ENCODE data around the gene HDDC2. TPM values are rescaled to one million over a fixed set of nuclear protein-coding genes. Genes with fewer than 3 reads are reported as not detected.

Gene HDDC2
- total and polyA plus RNA-seq, 2 experiments from 2014 or later: 70.6 to 110 TPM

DNA sequence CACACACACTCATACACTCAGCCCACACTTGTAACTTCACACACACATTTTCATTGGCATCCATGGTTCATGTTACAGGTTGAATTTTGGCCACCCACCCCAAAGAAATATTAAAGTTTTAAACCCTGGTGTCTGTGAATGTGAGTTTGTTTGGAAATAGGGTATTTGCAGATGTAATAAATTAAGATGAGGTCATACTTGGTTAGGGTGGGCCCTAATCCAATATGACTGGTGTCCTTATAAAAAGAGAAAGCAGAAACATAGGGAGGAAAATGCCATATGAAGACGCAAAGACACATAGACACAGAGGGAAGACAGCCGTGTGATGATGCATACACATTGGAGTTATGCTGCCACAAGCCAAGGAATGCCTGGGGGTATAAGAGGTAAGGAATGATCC is 39.7 kb upstream of the HDDC2 start:
- Histone ChIP-seq H3K9me3 (ENCODE audit: low read depth) (no peaks in the 10 kb centered on the region), H3K27me3 (no peaks in the 10 kb centered on the region), H3K27ac (no peak overlapping the region), H4K20me1 (ENCODE audit: insufficient read depth, poor library complexity, severe bottlenecking) (no peaks in the 10 kb centered on the region), H3K36me3 (replicated peaks; ENCODE audit: insufficient read depth, low read depth) (no peaks in the 10 kb centered on the region), H3K4me1 (ENCODE audit: insufficient read depth) (no peaks in the 10 kb centered on the region), H2AFZ (no peak overlapping the region), H3K79me2 (no peaks in the 10 kb centered on the region), H3K4me2 (no peak overlapping the region), H3K4me3 (no peak overlapping the region), H3K9me2 (replicated peaks; ENCODE audit: insufficient read depth) (no peaks in the 10 kb centered on the region)
- TF ChIP-seq EZH2 (IDR thresholded peaks at IDR 0.05; ENCODE audit: borderline replicate concordance): no peak
- TF ChIP-seq, protein P1, sequence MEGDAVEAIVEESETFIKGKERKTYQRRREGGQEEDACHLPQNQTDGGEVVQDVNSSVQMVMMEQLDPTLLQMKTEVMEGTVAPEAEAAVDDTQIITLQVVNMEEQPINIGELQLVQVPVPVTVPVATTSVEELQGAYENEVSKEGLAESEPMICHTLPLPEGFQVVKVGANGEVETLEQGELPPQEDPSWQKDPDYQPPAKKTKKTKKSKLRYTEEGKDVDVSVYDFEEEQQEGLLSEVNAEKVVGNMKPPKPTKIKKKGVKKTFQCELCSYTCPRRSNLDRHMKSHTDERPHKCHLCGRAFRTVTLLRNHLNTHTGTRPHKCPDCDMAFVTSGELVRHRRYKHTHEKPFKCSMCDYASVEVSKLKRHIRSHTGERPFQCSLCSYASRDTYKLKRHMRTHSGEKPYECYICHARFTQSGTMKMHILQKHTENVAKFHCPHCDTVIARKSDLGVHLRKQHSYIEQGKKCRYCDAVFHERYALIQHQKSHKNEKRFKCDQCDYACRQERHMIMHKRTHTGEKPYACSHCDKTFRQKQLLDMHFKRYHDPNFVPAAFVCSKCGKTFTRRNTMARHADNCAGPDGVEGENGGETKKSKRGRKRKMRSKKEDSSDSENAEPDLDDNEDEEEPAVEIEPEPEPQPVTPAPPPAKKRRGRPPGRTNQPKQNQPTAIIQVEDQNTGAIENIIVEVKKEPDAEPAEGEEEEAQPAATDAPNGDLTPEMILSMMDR (IDR thresholded peaks at IDR 0.05; ENCODE audit: poor library complexity): no peak
- TF ChIP-seq EZH2phosphoT487 (IDR thresholded peaks at IDR 0.05; ENCODE audit: low read depth, severe bottlenecking, unreplicated experiment): no peak
- 89% methylated on average over 2 of the region's 2 CpGs for WGBS (ENCODE audit: low lambda C conversion rate, missing lambda C conversion rate)
- no peak for DNase-seq (ENCODE audit: low spot score)

DNA sequence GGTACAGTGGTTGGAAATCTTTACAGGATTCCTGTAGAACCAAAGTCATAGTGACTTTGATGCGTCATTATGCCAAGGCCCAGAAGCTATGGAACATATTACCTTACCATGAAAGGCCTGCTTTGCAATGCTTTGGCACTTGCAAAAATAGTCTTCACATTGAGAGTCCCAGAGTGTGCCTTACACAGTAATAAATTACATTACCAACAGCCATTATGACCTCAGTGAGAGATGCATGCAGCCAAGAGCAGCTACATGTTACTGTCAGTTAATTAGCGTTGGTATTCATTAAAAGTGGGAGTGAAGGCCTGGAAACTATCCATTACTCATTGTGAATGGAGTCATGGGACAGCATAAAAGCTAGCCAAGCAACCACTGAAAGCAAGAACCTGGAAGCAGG is 39.2 kb upstream of the HDDC2 start:
- Histone ChIP-seq H3K4me2 (no peak overlapping the region), H3K9me2 (replicated peaks; ENCODE audit: insufficient read depth) (no peaks in the 10 kb centered on the region), H2AFZ (no peak overlapping the region), H3K27ac (no peak overlapping the region), H3K79me2 (no peaks in the 10 kb centered on the region), H3K9me3 (ENCODE audit: low read depth) (no peaks in the 10 kb centered on the region), H3K27me3 (no peaks in the 10 kb centered on the region), H4K20me1 (ENCODE audit: insufficient read depth, poor library complexity, severe bottlenecking) (no peaks in the 10 kb centered on the region), H3K4me3 (no peak overlapping the region), H3K36me3 (replicated peaks; ENCODE audit: insufficient read depth, low read depth) (no peaks in the 10 kb centered on the region), H3K4me1 (ENCODE audit: insufficient read depth) (no peaks in the 10 kb centered on the region)
- no peak for DNase-seq (ENCODE audit: low spot score)
- WGBS (ENCODE audit: low lambda C conversion rate, missing lambda C conversion rate): 93% methylated on average over 2 of the region's 2 CpGs
- TF ChIP-seq EZH2 (IDR thresholded peaks at IDR 0.05; ENCODE audit: borderline replicate concordance) (no peak), EZH2phosphoT487 (IDR thresholded peaks at IDR 0.05; ENCODE audit: low read depth, severe bottlenecking, unreplicated experiment) (no peak)
- TF ChIP-seq, protein P1 (IDR thresholded peaks at IDR 0.05; ENCODE audit: poor library complexity): no peak

DNA sequence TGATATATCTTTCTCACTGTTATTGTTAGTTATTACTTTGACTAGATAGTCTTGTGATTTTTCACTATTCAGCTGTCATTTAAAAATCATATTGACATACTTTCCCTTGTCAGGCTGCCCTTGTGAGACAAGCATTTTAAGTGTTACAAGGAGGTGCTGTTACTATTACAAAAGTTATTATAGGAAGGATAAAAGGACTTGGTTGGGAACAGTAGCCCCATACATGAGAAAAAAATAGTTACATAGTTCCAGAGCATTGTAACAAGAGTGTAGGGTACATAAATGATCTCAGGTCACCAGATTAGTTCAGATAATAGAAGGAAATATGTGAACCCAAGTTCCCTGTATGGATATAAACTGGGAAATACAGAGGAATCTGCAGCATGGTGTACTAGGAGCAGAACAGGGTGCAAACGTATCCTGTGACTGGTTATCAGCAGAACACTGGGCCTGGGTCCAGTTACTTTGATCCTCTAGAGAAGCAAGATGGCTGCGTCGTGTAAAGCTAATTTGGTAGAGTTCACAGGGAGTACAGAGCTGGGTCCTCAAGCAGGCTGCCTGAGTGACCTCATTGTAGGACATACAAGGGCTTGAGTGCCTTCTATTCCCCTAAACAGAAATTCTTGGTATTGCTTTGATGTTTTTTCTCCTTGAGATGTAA is 38.5 kb upstream of the HDDC2 start:
- H4K20me1 ChIP-seq (ENCODE audit: insufficient read depth, poor library complexity, severe bottlenecking): no peaks in the 10 kb centered on the region
- H3K79me2 ChIP-seq: no peaks in the 10 kb centered on the region
- no peak for TF ChIP-seq EZH2 (IDR thresholded peaks at IDR 0.05; ENCODE audit: borderline replicate concordance)
- TF ChIP-seq EZH2phosphoT487 (IDR thresholded peaks at IDR 0.05; ENCODE audit: low read depth, severe bottlenecking, unreplicated experiment): no peak
- TF ChIP-seq, protein P1 (IDR thresholded peaks at IDR 0.05; ENCODE audit: poor library complexity): no peak
- H3K27me3 ChIP-seq: no peaks in the 10 kb centered on the region
- H3K4me2 ChIP-seq: no peak overlapping the region
- H3K27ac ChIP-seq: no peak overlapping the region
- H3K9me3 ChIP-seq (ENCODE audit: low read depth): no peaks in the 10 kb centered on the region
- no peak overlapping the region for H2AFZ ChIP-seq
- DNase-seq (ENCODE audit: low spot score): no peak
- 74% methylated on average over 3 of the region's 3 CpGs for WGBS (ENCODE audit: low lambda C conversion rate, missing lambda C conversion rate)
- H3K36me3 ChIP-seq (replicated peaks; ENCODE audit: insufficient read depth, low read depth): no peaks in the 10 kb centered on the region
- no peaks in the 10 kb centered on the region for H3K9me2 ChIP-seq (replicated peaks; ENCODE audit: insufficient read depth)
- H3K4me3 ChIP-seq: no peak overlapping the region
- no peaks in the 10 kb centered on the region for H3K4me1 ChIP-seq (ENCODE audit: insufficient read depth)
